NCI-H2196 (cell line): Measurements from ENCODE around the gene TP53I11.

ENCODE experiments used
- DNase-seq: peaks from one replicate; lab custom pipeline; 2025; ENCODE audit not compliant: unreplicated experiment; lab: John Stamatoyannopoulos, UW

Gene TP53I11, protein sequence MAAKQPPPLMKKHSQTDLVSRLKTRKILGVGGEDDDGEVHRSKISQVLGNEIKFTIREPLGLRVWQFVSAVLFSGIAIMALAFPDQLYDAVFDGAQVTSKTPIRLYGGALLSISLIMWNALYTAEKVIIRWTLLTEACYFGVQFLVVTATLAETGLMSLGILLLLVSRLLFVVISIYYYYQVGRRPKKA

DNA sequence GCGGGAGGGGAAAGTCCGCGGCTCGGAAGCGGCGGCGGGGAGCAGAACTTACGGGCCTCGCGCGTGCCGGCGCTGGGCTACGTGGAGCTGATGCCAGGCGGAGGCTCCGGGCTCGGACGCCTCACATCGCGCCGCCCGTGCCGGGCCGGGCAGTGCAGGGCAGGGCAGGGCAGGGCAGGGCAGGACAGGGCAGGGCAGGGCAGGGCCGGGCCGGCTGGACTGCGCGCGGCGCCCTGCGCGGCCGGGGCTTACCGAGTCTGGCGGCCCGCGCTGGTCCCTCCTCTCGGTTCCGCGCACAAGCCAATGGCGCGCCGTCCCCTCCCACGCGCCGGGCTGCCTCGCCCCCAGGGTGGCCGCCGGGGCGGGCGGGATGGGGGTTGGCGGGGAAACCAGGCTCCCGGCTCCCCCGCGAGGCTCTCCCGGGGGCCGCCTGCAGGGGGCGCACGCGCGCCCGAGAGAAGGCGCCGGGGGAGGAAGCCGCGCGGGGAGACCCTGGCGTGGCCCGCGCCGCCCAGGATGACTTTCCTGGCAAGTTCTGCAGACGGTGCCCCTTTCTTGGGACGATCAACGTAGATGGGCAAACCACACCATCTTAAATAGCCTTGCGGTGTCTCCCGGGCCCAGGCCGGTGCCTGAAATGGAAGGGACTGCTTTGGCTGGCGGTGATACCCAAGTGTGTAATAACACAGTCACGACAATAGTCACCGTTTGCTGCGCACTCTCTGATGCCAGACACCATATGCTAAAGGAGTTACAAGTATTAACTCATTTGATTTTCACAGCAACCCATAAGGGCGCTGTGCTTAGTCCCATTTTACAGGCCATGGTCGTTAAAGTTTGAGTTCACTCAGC lies at the start of gene TP53I11:
Gene TP53I11, minus strand, starts transcription at position 259 of the 852 bp plus-strand sequence. CDS start 12,548 bp downstream, outside the sequence.
- peak; percentile 78 for DNase-seq

DNA sequence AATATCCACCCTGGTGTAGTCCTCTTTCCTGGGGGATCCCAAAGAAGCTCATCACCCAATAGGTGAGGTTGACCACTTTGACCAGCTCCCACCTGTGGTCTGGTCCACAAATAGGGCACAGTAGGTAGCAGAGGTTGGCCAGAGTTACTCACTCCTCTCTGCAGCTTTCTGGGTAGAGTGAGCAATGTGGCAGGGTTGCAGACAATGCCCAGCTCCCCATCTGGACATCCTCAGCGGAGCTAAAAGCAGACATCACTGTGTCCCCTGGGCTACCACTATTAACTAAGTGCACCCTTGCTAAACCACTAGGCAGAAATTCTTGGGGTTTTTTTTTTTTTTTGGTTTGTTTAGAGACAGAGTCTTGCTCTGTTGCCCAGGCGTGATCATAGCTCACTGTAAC lies 48.4 kb upstream of the TP53I11 start:
- DNase-seq: no peak

DNA sequence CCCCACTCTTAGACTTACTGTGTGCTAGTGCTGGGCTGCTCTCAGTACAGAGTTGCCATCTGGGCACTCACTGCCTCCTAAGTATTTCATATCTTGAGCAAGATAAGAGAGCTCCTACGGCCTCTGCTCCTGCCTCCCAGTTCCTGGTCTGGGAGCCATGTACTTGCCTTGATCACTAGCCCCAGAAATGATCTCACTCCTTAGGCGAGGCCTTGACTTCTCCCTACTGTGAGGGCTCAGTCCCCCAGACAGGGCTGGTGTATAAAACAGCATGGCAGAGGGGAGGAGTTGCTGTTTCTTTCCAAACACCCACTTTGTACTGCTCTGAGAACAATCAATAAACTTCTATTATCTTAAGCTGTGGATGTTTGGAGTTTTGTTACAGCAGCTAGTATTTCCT lies 47.4 kb upstream of the TP53I11 start:
- DNase-seq: no peak

DNA sequence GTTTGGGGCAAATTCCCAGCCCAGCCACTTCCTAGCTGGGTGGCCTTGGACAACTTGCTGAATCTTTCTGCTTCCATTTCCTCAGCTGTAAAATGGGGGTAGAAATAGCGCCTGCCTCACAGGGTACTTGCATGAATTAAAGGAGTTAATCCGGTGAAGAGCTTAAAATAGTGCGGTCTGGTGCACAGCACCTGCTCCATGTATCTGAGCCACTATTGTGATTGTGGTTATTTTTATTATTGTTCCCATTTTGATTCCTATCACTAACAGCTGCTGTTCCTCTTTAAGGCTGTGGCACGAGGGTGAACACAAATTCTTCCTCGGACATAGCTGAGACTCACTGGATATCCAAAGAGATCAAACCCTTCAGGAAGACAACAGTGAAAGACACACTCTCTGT lies 46.9 kb upstream of the TP53I11 start:
- DNase-seq: no peak

DNA sequence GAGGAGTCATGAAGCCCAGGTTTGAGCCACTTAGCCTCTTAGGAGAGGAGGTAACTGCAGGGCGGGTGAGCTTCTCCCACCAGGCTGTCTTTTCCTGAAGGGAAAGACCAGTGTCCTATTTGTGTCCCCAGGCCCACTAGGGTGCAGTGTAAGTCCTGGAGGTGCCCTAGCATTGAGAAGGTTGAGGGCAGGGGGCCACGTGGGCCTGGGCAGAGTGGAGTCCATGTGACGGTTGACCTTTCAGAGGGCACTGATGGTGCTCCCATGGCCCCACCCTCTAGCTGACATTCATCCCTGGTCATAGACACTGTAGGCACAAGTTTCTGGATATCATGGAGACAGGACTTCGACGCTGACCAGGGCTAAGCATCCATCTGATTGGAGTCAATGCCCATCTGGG lies 44.1 kb upstream of the TP53I11 start:
- no peak for DNase-seq

DNA sequence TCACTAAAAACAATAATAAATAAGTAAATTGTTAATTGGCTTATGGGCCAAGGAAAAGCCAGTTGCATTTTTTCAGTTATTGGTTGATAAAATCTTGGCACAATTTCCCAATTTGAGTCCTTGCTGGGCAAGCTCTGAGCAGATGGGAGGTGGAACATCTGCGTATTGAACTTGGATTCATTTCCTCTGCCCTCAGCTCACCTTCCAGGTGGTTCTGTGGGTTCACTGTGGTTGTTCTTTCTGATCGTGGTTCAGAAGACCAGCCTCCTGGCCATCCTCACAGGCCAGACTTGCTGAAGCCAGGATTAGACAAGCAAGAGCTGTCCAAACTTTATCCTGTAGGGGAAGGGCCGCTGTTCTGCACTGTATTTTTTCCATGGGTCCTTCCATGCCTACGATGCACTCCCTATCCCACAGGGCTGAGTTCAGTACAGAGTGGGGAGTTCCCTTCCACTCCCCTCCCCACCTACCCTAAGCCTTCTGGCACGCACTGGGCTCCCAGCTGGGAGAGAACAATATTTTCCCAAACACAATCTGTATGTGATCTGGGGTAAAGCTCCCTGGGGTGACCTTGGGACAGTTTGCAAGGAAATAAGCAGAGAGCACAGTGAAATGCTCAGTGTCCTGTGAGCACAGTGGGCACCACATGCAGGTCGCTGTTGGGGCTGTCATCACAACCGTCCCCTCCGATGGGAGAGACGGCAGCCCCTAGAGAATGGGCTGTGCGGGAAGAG lies 43.5 kb upstream of the TP53I11 start:
- DNase-seq: no peak

DNA sequence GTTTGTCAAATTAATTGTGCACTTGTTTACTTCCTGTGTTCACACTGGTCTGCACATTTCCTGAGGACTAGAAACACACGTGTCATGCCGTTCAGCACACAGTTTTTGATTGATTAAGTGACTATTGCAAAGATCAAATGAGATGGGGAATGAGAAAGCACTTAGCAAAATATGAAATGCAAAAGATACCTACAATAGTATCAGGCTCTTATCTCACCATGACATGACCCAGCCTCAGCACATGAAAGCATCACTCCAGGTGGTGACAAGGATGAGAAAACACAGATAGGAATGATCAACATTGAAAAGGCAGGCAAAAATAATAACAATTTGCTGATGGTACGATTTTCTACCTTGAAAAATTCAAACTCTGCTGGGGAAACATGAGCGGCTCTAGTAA lies 42.1 kb upstream of the TP53I11 start:
- DNase-seq: no peak

DNA sequence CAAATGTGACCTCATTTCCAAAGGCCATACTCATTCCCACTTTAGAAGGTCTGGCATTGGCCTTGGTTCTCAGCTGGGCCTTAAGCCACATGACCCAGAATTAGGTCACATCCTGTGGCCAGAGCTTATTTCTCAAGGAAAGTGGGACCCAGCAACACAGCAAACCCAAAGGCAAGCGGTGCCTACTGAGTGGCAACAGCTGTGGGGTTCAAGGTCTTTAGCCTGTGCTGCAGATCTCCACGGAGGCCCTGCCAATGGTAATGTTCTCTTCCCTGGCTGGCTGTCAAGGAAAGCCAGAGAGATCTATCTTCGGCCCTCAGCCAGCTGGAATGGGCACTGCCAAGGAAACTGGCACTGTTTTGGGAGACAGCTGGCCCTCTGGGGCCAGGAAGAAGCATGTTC lies 41.5 kb upstream of the TP53I11 start:
- DNase-seq: peak; percentile 58

DNA sequence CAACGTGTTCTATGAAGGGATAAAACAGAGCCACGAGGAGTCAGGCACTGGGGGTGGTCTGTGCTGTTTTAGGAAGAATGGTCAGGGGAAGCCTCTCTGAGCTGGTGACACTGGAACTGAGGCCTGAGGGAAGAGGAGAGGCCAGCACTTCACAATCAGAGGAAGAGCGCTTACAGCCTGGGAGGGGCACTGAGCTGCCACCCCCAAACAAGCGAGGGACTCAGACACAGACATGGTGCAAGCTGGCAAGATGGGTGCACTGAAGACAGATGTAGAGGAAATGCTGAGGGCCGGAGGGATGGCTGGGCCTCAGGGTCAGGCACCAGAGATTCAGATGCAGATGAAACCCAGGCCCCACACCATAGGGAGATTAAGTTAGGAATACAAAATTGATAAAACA lies 40.0 kb upstream of the TP53I11 start:
- no peak for DNase-seq

DNA sequence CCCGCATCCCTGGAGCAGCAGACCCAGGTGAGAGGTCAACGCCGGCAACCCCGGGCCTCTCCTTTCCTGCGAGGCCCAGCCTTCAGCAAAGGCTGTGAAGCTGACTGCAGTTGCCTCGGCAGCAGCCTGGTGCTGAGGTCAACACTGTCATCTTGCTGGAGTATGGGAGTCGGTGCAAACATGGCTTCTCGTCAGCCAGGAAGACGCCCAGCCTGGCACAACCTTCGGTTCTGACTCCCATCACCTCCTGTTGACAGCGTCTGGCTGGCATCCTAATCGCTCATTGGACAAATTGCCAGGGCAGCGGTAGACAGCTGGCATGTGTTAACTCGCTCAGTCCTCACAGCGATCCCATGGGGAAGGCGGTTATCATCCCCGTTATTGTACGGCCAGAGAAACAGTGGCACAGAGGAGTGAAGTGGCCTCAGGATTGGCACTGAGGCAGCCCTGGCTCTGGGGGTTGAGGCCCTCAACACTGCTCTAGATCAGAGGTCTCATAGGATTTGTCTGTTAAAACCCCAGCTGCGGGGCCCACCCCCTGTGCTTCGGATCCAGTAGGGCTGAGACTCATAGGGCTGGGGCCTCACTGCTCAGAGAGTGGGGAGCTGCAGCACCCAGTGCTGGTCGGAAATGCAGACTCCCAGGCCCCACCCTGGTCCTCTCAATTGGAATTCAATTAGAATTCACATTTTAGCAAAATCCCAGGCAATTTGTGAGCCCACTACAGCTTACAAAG lies 39.3 kb upstream of the TP53I11 start:
- DNase-seq: peak; percentile 45

DNA sequence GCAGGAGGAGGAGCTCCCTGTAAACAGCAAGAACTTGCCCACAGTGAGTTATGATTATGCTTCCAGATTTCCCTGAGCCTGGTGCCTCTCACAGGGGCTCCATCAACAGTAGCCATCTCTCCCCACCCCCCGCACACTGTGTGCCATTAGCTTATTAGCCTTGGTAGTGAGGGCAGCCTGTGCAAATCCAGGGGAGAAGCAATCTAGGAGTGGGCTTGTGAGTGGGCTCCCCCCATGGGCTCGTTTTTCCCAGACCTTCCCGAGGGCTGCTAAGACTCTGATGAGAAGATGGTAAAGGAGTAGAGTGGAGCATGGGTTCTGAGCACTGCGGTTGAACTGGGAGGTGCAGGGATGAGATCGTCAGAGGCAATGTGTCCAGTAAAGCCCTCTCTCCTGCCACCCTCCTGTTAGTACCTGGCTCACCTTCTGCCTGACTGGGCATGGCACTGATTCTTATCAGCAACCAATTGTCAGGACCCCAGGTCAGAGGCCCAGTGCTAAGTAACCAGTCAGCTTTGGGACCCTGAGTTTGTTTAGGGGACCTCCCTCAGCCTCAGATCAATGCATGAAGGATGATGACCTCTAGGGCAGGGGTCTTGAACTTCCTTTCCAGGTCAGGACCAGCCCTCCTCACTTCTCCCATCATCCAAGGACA lies 38.4 kb upstream of the TP53I11 start:
- DNase-seq: no peak

DNA sequence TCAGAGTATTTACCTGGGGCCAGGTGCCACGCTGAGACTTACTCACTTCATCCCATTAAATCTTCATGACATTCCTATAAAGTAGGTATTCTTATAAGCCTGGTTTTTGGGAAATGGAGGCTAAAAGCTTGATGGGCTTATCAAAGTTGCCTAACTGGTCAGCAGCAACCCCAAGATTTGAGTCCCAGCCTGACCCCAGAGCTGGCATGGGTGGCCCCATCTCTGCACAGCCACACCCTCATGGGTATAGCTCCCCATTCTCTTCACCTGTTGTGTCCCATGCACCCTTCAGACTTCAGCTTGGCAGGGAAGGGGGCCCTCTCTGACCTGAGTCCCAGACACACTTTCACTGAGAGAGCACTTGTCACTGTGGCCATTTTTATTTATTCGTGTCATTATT lies 37.4 kb upstream of the TP53I11 start:
- no peak for DNase-seq

DNA sequence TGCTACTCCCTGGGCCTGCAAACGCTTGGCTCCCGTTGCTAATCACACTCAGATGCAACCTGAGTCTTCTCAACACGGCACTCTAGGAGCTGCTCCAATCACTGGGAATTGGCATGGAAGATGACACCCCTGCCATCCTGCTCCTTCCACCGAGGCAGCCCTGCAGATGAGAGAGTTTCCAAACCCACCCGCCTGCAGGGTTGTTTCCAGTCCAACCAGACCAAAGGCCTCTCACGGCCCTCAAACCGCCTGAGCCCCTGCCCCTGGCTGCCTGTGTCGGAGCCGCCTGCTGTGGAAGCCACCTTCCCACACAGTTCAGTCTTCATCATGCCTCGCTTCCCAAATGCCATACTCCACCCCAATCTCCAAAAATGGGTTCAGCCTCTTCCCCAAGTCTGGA lies 36.8 kb upstream of the TP53I11 start:
- peak; percentile 60 for DNase-seq

DNA sequence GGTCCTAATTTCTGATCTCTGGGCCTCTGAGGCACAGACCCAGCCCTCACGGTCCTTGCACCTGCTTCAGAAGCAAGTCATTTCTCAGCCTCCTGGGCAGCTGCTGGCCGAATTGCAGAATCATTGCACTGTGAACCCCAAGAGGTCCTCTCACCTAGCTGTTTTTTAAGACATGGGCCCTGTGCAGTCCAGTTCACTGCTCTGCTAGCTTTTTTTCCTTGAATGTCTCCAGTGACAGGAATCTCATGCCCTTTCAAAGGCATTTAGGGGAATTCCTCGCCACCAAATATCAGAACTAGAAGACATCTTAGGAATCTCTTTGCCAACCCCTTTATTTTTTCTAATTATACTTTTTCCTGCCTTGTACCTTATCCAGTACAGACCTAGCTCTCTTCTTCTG lies 35.6 kb upstream of the TP53I11 start:
- DNase-seq: no peak

DNA sequence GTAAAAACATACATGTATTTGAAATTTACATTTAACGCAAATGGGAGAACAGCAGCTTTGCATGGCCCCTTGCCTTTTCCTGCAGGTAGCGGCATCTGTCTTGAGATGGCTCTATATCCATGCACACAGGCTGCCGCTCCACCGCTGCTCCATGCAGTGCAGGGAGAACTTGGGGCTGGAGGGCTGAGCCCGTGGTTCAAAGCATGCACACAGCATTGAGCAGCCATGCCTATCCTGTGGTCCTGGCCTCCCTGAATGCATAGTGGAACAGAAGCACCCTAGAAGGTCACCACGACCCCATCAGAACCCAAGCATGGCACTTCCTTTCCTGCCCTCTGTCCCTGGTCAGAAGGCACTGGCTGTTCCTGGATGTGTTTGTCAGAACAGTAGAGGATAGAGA lies 35.0 kb upstream of the TP53I11 start:
- no peak for DNase-seq

DNA sequence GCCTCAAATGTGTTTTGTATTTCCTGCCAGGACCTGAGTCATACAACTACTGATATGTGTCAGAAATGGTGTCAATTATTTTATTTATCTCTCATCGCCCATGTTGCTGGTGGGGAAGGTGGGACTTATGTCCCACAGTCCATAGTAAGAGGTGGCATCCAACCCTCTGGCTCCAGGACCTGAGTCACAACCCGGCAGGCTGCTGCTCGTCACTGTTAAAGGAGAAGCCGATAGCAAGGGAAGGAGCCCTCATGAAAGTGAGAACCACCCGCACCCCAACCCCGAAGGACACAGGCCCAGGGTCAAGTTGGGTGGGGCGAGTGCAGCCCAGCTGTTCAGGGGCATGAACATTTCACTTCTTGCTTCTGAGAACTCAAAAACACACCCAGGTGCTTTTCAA lies 33.1 kb upstream of the TP53I11 start:
- no peak for DNase-seq

DNA sequence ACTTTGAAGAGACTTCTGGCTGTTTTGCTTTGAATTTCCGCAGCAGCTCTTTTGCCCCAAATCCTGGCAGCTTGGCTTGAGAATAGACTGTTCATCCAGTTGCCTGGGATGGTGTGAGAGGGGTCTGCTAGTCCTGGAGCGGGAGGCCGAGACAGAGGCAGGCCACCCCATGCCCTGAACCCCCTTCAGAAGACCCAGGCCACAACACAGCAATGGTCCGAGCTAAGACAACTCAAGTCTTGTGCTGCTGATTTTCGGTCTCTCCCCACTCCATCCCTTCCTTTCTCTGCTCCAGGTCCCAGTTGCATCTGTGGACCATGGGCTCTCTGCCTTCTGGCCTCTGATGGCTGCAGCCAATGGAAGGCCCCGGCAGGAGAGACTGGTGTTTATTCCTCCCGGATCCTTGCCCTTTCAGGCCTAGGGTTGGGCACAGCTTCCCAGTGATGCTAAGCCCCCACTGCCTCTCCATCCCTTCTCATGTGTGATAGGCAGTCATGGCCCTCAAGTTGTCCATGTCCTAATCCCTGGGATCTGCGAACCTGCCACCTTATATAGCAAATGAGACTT lies 31.9 kb upstream of the TP53I11 start:
- DNase-seq: no peak

DNA sequence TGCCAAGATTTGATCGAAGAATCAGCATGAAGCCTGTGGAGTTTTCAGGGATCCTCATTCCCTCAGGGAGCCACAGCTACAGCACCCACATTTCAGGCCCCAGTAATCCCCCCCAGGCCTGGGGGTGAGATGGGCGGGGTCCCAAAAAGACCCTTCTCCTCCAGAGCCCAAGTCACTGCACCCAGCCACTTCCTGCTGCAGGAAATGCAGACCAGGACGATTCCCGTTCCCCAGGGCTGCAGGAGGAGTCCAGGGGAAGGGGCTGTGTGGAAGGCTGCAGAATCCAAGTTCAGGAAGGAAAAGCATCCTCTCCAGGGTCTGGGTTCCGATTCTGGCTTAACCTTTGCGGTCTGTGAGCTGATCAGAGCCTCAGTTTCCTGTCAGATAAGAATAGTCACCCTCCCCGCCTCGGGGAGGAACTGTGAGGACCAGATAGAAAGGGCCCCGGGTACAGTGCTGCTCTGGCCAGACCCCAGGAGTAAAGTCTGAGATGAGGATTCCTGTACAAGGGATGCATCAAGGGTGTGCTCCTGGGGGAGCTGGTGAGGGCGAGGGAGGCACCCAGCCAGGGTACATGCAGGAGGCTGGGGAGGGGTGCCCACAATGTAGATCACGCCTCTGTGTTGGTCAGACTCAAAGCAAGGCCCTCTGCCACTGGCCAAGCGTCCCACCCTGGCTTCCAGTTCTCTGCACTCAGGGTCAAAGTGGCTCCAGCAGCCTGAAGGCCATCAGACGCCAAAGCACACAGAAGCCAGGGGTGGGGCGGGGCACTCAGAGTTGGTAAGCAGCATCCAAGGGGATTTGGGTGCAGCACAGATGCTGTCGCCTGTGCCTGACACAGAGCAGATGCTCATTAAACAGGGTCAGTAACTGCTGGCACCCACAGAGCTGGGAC lies 30.1 kb upstream of the TP53I11 start:
- DNase-seq: no peak
